GM12872 (cell line): ENCODE measurements around the gene ECM1.

Experiments
- TF ChIP-seq, protein P1 (sequence below): IDR thresholded peaks from 3 replicates; pipeline ENCODE4 v1.5.1; 2011; ENCODE audit warnings: low read depth, mild to moderate bottlenecking, low read length, moderate library complexity; ENCODE audit not compliant: insufficient read depth

Gene ECM1

DNA sequence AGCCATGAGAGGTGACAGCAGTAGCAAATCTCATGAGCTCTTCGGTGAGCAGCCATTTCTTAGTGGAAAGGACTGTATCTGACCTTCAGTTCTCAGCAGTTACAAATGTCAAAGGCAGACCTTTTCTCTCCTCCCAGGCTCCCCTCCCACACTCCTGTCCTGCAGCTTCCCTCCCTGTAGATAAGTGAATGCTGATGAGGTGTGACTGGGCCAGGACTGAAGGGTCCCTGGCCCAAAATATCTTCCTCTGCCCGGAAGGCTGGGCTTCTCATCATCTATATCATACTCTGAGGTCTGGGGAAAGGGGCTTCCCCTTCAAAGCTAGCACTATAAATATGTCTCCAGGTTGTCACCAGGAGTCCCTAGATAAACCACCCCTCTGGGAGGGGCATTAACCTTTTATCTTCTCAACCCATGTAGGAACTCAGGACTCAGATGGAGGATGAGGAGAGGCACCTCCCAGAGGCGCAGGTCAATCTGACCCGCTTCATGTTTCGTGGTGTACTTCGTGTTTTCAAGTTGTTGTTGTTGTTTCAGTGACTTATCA is 37.6 kb downstream of the ECM1 start:
- TF ChIP-seq, protein P1, sequence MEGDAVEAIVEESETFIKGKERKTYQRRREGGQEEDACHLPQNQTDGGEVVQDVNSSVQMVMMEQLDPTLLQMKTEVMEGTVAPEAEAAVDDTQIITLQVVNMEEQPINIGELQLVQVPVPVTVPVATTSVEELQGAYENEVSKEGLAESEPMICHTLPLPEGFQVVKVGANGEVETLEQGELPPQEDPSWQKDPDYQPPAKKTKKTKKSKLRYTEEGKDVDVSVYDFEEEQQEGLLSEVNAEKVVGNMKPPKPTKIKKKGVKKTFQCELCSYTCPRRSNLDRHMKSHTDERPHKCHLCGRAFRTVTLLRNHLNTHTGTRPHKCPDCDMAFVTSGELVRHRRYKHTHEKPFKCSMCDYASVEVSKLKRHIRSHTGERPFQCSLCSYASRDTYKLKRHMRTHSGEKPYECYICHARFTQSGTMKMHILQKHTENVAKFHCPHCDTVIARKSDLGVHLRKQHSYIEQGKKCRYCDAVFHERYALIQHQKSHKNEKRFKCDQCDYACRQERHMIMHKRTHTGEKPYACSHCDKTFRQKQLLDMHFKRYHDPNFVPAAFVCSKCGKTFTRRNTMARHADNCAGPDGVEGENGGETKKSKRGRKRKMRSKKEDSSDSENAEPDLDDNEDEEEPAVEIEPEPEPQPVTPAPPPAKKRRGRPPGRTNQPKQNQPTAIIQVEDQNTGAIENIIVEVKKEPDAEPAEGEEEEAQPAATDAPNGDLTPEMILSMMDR, result no peak

DNA sequence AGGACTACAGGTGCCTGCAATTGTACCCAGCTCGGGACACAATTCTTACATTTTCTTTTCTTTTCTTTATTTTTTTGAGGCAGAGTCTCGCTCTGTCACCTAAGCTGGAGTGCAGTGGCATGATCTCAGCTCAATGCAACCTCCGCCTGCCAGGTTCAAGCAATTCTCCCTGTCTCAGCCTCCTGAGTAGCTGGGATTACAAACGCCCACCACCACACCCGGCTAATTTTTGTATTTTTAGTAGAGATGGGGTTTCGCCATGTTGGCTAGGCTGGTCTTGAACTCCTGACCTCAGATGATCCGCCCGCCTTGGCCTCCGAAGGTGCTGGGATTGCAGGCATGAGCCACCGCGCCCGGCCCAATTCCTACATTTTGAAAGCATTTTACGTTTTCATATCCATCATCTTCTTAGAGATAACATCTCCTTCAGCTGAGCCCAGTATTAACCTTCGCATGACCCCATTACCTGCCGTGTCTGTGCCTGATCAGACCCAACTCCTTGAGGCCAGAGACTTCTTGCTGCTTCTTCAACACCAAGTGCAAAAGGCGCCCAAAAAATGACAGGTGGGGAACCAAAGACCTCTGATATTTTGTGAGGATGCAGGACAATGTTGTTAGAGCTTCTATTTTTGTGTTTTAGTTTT is 38.5 kb downstream of the ECM1 start:
- TF ChIP-seq, protein P1, result no peak

DNA sequence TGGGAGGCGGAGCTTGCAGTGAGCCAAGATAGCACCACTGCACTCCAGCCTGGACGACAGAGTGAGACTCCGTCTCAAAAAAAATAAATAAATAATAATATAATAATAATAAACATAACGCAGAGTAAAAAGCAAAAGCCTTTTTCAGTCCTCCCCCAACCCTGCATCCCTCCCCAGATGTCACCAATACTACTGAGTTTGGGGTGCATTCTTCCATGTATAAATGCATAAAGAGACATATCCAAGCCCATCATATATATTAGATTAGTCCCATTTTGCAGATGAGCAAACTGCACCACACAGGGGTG is 40.4 kb downstream of the ECM1 start:
- TF ChIP-seq, protein P1, result no peak

DNA sequence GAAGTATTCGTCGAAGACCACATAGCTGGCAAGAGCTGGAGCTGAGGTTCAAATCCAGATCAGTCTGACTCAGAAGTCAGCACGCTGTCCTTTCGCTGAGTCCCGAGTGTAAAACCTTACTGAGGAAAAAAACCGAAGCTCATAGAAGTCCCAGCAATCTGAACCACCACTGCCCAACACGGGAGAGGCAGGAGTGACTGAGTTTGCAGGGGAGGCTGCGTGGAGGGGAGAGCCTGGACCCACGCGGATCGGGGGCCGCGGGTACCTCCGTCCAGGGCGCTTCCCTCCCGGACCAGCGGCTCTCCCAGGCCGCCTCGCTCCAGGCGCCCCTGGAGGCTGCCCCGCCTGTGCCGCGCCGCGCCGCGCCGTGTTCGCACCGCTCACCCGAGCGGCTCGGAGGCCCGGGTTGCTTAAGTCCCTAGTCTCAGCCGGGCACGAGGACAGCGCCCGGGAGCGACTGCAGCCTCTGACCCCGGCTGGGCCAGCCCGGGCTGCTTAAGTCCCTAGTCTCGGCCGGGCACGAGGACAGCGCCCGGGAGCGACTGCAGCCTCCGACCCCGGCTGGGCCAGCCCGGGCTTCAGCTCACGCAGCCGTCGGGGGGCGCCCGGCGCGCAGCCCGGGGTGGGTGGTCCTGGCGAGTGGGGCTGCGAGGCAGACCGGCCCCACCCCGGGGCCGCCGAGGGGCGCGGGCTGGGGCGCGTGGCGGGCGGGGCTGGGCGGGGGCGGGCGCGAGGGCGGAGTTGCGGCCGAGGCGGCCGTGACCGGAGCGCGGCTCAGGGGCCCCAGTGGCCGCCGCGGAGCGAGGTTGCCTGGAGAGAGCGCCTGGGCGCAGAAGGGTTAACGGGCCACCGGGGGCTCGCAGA is 41.0 kb downstream of the ECM1 start, which contains the start of gene ADAMTSL4:
ADAMTSL4 (plus strand) TSS at position 777 of the 864 bp plus-strand sequence. CDS start 2,881 bp downstream, outside the sequence.
- TF ChIP-seq, protein P1, result no peak

DNA sequence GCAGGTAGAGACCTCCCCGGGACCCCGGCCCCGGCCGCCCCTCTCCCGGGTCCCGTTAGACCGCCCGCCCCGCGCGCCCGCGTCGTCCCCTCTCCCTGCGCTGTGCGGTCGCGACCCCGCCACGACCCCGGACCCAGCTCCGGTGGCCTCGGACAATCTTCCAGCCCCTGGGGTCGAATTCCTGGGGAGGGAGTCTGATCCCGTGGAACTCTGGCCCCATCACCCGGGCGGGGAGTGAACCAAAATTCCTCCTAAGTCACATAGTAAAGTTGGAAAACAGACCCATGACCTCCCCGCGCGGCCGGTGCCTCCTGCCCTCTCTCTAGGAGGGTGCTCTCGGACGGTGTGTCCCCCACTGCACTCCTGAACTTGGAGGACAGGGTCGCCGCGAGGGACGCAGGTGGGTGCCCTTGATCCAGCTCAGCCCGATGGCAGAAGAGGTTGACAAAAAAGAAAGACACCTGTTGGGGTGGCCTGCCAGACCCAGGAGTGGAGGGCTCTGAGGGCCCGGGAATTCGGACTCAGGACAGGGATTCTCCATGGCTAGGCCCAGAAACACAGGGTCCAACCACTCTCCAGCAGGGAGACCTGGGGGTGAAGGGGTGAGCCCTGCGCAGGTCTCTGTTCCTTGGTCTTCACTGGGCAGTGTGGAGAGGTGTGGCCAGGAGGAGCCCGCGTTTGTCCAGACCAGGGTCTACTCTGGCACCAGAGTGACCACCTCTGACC is 41.8 kb downstream of the ECM1 start:
- TF ChIP-seq, protein P1, result no peak

DNA sequence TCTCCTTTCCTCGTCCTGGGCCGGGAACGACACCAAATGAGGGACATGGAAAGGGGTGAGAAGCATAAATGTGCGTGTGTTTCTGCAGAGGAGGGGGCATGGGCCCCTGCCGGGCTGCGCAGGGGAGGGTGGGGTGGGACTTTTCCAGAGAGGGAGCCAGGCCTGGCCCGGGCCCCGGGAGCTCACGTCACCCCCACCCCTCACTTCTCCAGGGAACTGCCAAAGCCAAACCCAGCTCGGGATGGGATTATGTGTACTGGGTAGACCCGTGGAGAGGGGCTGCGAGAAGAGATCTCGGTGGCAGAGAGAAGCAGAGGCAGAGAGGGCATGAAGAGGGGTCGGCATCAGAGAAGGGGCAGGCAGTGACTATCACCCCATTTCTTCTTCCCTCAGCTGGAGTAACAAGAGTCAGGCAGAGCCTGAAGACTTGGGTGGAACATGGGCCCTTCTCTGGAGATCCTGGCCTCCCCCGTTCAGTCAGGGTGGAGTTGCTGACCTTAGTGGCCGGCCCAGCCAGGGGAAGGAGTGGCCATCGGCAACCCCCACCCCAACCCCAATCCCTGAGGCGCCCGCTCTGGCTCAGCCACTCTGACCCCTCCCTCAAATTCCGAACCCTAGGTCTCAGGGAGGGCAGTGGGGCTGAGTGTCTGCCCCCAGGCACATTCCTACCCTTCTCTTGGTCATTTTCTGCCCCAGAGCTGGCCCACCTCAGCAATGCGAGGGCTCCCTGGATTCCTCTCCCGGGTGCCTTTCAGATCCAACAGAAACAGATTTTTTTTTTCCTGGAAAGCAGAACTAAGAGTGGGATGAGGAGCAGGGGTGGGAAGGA is 42.5 kb downstream of the ECM1 start:
- TF ChIP-seq, protein P1, result no peak
